Astrocyte of the spinal cord (primary cell): ENCODE results near the gene CCHCR1.

Experiments
- DNase-seq: peaks from one replicate; pipeline ENCODE4 v3.0.0; 2011; ENCODE audit warnings: low read depth, low spot score
- H3K4me3 ChIP-seq: 2 replicates; pipeline ENCODE4 v1.5.1; 2011; ENCODE audit warnings: low read depth, mild to moderate bottlenecking, low read length, moderate library complexity
- CTCF ChIP-seq: IDR thresholded peaks from 2 replicates; pipeline ENCODE4 v1.5.1; 2012; ENCODE audit warnings: low read depth, mild to moderate bottlenecking, low read length, inconsistent platforms
- in situ Hi-C: cut with HindIII; loops from 2 replicates; pipeline ENCODE4 v1.10.0; 2017; ENCODE audit warnings: low sequenced_read_pairs

Gene CCHCR1

DNA sequence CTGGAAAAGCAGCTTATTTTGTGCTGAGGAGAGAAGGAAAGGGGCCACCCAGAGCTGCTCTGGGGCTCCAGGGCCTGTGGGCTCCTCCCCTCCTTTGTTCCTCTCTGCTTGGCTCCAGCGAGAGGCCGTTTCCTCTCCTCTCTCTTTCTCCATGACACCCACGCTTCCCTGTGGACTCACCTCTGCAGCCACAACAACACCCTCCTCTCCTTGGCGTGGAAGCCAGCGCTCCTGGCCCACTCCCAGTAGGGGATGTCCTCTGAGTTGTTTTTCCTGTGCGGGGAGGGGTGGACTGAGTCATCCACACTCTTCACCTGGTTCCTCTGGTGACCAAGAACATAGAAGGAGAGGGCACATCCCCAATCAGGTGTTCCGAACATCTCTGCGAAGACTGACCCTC lies 32.4 kb downstream of the CCHCR1 start:
- peak; percentile 38 for DNase-seq
- no peak for TF ChIP-seq CTCF
- in situ Hi-C loops = no loop called here
- H3K4me3 ChIP-seq = no peak overlapping the region

DNA sequence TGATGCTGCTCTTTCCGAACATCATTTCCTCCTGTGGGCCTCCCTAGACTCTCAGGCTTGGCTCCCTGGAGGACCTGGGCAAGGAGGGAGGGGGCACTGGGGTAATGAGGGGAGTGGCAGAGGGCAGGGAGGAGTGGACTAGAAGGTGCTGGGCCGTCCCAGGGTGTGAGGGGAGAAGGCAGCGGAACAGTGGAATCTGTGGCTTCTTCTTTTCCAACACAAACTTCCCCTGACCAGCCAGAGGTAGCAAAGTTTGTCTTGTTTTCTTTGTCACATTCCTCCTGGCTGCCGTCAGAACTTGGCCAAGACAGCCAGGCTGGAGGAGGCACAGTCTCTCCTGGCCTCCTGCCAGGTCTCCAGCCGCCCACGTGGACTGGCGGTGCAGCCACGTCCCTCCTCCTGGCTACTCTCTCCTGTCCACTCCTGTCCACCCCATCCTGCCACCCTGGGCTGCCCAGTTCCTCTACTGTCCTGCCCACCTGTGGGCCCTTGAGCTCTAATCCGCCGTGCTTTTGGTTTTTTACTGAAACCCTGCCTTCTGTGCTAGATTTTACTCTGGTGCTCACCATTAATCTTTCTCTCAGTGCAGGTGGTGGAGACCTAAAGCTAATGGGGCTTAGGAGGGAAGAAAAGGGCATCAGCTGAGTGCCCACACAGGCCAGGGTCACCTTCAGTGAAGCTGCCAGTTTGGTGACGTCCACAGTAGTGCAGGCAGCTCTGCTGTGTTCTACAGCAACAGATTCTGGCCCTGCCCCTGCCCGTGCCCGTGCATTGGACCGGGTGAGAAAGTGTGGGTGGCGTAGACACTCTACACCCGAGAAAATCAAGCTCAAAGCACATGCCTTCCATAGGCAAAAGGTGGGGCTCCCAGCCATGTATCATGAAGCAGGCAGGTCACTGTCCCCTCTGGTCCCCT lies 34.6 kb downstream of the CCHCR1 start:
- DNase-seq = peak; percentile 71
- H3K4me3 ChIP-seq = no peak overlapping the region
- no peak for TF ChIP-seq CTCF
- in situ Hi-C loops = no loop called here

DNA sequence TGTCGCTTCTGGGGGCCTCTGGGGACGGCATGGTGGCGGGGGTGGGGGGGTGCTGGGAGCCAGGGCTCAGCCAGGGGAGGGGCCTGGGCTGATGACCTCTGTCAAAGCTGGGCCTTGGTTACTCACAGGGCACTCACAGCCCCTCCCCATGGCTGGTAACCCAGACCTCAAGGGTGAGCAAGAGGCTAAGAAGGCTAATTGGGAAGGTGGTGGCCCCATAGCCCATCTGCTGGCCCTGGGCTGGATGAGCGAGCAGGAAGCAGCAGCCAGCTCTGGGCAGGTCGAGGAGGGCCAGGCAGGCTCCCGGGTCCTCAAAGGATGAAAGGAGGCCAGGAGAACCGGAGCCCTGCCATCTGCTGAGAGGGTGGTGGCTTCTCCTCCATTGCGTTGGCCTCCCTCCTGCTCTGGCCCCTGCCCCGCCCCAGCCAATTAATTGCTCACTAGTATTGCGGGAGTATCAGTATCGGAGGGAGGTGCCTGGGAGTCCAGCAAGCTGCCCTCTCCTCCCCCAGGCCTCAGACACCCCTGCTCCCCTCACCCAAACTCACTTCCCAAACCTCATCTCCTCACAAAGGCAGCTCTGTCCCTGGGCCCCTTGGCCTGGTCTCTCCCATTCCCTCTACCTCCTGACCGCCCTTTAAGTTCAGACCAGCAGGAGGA lies 36.3 kb downstream of the CCHCR1 start:
- TF ChIP-seq CTCF = no peak
- H3K4me3 ChIP-seq = no peak overlapping the region
- in situ Hi-C loops = no loop called here
- DNase-seq = no peak

GRCh38 chr6:31120151-31120915 lies 37.3 kb downstream of the CCHCR1 start, which contains the start of gene CDSN:
Gene CDSN, minus strand, starts transcription at chr6:31120446. Its CDS starts 27 bp downstream, at chr6:31120419.
- no peak for TF ChIP-seq CTCF
- in situ Hi-C loops = no loop called here
- H3K4me3 ChIP-seq = no peak within 1 kb of the TSS
- DNase-seq = no peak

DNA sequence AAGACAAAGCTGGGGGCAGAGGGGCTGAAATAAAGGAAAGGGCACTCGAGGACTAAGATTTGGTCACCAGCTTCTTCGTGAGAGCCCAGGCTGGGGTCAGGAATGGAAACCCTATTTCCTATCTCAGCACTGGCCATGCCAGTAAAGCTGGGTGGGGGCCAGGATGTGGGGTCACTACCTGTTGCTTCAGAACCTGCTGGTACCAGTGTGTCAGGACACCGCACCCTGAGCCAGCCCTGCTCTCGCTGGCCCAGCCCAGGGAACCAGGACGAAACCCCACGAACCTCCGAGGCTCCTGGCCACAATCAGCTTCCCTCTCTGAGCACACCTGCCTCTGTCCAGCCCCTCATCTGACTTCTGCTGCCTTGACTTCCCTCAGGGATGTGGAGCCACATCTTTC lies 39.4 kb downstream of the CCHCR1 start:
- no peak for TF ChIP-seq CTCF
- no peak overlapping the region for H3K4me3 ChIP-seq
- in situ Hi-C loops = no loop called here
- DNase-seq = no peak

GRCh38 chr6:31116661-31117385 lies 40.8 kb downstream of the CCHCR1 start:
- in situ Hi-C loops = no loop called here
- no peak for DNase-seq
- no peak for TF ChIP-seq CTCF
- no peak overlapping the region for H3K4me3 ChIP-seq
